WTC11 (cell line): ENCODE data around the gene SNX13. TPM values are rescaled to one million over a fixed set of nuclear protein-coding genes. Genes with fewer than 3 reads are reported as not detected.

Experiments
- ATAC-seq: fragments of 200-7000 bp; cut with Tn5 transposase; 2 replicates; pipeline ENCODE4 v1.10.0; 2021; ENCODE audit warnings: mild to moderate bottlenecking, moderate library complexity
- CTCF ChIA-PET: fragments of 300-600 bp; sonication (Branson Sonifier 250); formaldehyde crosslinking; loops from one replicate; lab custom pipeline; 2021; ENCODE audit warnings: antibody characterized with exemption; lab: Charles Lee
- POLR2A ChIA-PET: fragments of 350-600 bp; sonication (Branson Sonifier 250); formaldehyde crosslinking; loops from one replicate; lab custom pipeline; 2021; ENCODE audit warnings: antibody characterized with exemption; lab: Charles Lee
- DNase-seq: peaks from one replicate; pipeline ENCODE4 v3.0.0; 2021; ENCODE audit warnings: low spot score
- H3K27ac Mint-ChIP-seq: 2 replicates; pipeline ENCODE4 v1.8.0; 2021; ENCODE audit warnings: mixed read lengths
- H3K27me3 Mint-ChIP-seq: 2 replicates; pipeline ENCODE4 v1.8.0; 2021; ENCODE audit warnings: low read depth, mild to moderate bottlenecking, moderate library complexity, mixed read lengths
- H3K36me3 Mint-ChIP-seq: 2 replicates; pipeline ENCODE4 v1.8.0; 2021; ENCODE audit warnings: mixed read lengths
- H3K4me1 Mint-ChIP-seq: 2 replicates; pipeline ENCODE4 v1.8.0; 2022; ENCODE audit warnings: mixed read lengths
- H3K4me3 Mint-ChIP-seq: 2 replicates; pipeline ENCODE4 v1.8.0; 2021; ENCODE audit warnings: mild to moderate bottlenecking, moderate library complexity, mixed read lengths
- H3K9me3 Mint-ChIP-seq: 2 replicates; pipeline ENCODE4 v1.8.0; 2021; ENCODE audit warnings: mixed read lengths
- ATF1 ChIP-seq: sonication (generic); formaldehyde crosslinking; IDR thresholded peaks from 2 replicates; pipeline ENCODE4 v1.8.1; 2023; ENCODE audit warnings: mild to moderate bottlenecking, moderate library complexity, missing genetic modification reagents
- ELF4 ChIP-seq: sonication (generic); formaldehyde crosslinking; IDR thresholded peaks from 2 replicates; pipeline ENCODE4 v1.8.1; 2022; ENCODE audit warnings: low read depth, mild to moderate bottlenecking, moderate library complexity, missing genetic modification reagents
- IRF2 ChIP-seq: sonication (generic); formaldehyde crosslinking; IDR thresholded peaks from 2 replicates; pipeline ENCODE4 v1.8.0; 2022; ENCODE audit warnings: low read depth, missing genetic modification reagents, borderline replicate concordance
- NFE2L1 ChIP-seq: sonication (generic); formaldehyde crosslinking; IDR thresholded peaks from 2 replicates; pipeline ENCODE4 v1.8.1; 2023; ENCODE audit warnings: missing genetic modification reagents
- NR2C2 ChIP-seq: sonication (generic); formaldehyde crosslinking; IDR thresholded peaks from 2 replicates; pipeline ENCODE4 v1.8.0; 2022; ENCODE audit warnings: mild to moderate bottlenecking, missing genetic modification reagents
- RORB ChIP-seq: fragments of 250-450 bp; sonication (Bioruptor Pico); IDR thresholded peaks from 2 replicates; pipeline ENCODE4 v1.9.0; 2021; ENCODE audit warnings: mild to moderate bottlenecking
- SMAD4 ChIP-seq: sonication (generic); formaldehyde crosslinking; IDR thresholded peaks from 2 replicates; pipeline ENCODE4 v1.8.0; 2022; ENCODE audit warnings: mild to moderate bottlenecking, missing genetic modification reagents
- SP1 ChIP-seq: sonication (generic); formaldehyde crosslinking; conservative IDR thresholded peaks from 2 replicates; pipeline ENCODE4 v1.8.1; 2022; ENCODE audit warnings: missing genetic modification reagents
- TCF7 ChIP-seq: sonication (generic); formaldehyde crosslinking; IDR thresholded peaks from 2 replicates; pipeline ENCODE4 v1.8.0; 2022; ENCODE audit warnings: mild to moderate bottlenecking, low read depth, missing genetic modification reagents, moderate library complexity
- TEAD4 ChIP-seq: sonication (generic); formaldehyde crosslinking; IDR thresholded peaks from 2 replicates; pipeline ENCODE4 v1.8.0; 2022; ENCODE audit warnings: mild to moderate bottlenecking, missing genetic modification reagents
- ZNF219 ChIP-seq: sonication (generic); formaldehyde crosslinking; IDR thresholded peaks from 2 replicates; pipeline ENCODE4 v1.8.0; 2023; ENCODE audit warnings: missing genetic modification reagents, mild to moderate bottlenecking, borderline replicate concordance
- ZNF232 ChIP-seq: sonication (generic); formaldehyde crosslinking; IDR thresholded peaks from 2 replicates; pipeline ENCODE4 v1.8.0; 2022; ENCODE audit warnings: mild to moderate bottlenecking, missing genetic modification reagents
- total RNA-seq: library from RNA; stranded (reverse); gene quantifications from 3 replicates; pipeline ENCODE4 v1.2.3, GENCODE V29; 2021
- TF ChIP-seq, protein P1 (sequence below): sonication (generic); formaldehyde crosslinking; IDR thresholded peaks from 2 replicates; pipeline ENCODE4 v1.8.1; 2023; ENCODE audit warnings: mild to moderate bottlenecking, moderate library complexity, missing genetic modification reagents
- TF ChIP-seq, protein P2 (sequence below): sonication (generic); formaldehyde crosslinking; IDR thresholded peaks from 2 replicates; pipeline ENCODE4 v1.8.1; 2023; ENCODE audit warnings: mild to moderate bottlenecking, missing genetic modification reagents
- TF ChIP-seq, protein P3 (sequence below): sonication (generic); formaldehyde crosslinking; conservative IDR thresholded peaks from 2 replicates; pipeline ENCODE4 v1.8.1; 2022; ENCODE audit warnings: mild to moderate bottlenecking, missing genetic modification reagents
- TF ChIP-seq, protein P4 (sequence below): sonication (generic); formaldehyde crosslinking; IDR thresholded peaks from 2 replicates; pipeline ENCODE4 v1.8.1; 2023; ENCODE audit warnings: mild to moderate bottlenecking, missing genetic modification reagents, moderate library complexity
- TF ChIP-seq, protein P5 (sequence below): fragments of 250-450 bp; sonication (Bioruptor Pico); IDR thresholded peaks from 2 replicates; pipeline ENCODE4 v1.9.0; 2021; ENCODE audit warnings: moderate library complexity, mild to moderate bottlenecking, inconsistent platforms, borderline replicate concordance
- TF ChIP-seq, protein P6 (sequence below): sonication (generic); formaldehyde crosslinking; IDR thresholded peaks from 2 replicates; pipeline ENCODE4 v1.8.1; 2023; ENCODE audit warnings: mild to moderate bottlenecking, missing genetic modification reagents, borderline replicate concordance
- TF ChIP-seq, protein P7 (sequence below): sonication (generic); formaldehyde crosslinking; IDR thresholded peaks from 2 replicates; pipeline ENCODE4 v1.8.1; 2022; ENCODE audit warnings: low read depth, mild to moderate bottlenecking, moderate library complexity, missing genetic modification reagents, borderline replicate concordance
- TF ChIP-seq, protein P8 (sequence below): fragments of 250-450 bp; sonication (Bioruptor Pico); IDR thresholded peaks from 2 replicates; pipeline ENCODE4 v2.1.2; 2022; ENCODE audit warnings: mild to moderate bottlenecking, moderate library complexity
- TF ChIP-seq, protein P9 (sequence below): sonication (generic); formaldehyde crosslinking; IDR thresholded peaks from 2 replicates; pipeline ENCODE4 v1.8.0; 2022; ENCODE audit warnings: mild to moderate bottlenecking, missing genetic modification reagents

The SNX13 gene
- total RNA-seq, 1 experiment from 2014 or later: 27.5 TPM

DNA sequence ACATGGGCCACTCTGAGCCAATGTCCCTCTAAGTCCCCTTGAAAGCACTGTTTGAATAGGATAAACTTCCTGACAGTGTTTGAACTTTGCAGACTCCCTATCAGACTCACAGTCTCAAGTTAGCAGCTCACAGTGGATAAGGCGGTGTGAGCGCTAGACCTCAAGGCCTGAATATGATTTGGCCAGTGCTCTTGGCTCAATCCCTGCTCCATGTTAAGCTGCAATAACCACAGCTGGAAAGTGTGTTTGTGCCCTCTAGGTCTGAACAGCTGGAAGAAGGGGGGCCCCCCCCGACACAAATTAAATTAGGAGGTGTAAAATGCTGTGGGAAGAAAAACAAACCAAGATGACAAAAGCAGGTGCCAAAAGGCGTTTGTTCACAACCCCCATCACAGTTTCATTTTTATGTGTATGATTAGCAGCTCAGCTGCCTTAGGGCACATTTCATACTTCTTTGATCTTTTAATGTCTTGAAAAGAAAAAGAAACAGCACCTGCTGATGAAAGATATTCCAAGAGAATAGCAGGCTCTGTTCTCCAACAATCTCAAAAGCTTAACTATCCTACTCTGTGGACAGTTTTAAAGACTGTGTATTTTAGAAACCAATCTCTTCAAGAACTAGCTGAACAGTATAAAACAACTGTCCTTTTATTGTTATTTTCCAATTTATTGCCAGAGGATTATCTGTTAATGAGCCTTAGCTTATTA is 167.6 kb downstream of the SNX13 start (continued):
- TF ChIP-seq, protein P1, sequence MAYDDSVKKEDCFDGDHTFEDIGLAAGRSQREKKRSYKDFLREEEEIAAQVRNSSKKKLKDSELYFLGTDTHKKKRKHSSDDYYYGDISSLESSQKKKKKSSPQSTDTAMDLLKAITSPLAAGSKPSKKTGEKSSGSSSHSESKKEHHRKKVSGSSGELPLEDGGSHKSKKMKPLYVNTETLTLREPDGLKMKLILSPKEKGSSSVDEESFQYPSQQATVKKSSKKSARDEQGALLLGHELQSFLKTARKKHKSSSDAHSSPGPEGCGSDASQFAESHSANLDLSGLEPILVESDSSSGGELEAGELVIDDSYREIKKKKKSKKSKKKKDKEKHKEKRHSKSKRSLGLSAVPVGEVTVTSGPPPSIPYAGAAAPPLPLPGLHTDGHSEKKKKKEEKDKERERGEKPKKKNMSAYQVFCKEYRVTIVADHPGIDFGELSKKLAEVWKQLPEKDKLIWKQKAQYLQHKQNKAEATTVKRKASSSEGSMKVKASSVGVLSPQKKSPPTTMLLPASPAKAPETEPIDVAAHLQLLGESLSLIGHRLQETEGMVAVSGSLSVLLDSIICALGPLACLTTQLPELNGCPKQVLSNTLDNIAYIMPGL (CRISPR knock-in tag): no peak
- TF ChIP-seq, protein P2, sequence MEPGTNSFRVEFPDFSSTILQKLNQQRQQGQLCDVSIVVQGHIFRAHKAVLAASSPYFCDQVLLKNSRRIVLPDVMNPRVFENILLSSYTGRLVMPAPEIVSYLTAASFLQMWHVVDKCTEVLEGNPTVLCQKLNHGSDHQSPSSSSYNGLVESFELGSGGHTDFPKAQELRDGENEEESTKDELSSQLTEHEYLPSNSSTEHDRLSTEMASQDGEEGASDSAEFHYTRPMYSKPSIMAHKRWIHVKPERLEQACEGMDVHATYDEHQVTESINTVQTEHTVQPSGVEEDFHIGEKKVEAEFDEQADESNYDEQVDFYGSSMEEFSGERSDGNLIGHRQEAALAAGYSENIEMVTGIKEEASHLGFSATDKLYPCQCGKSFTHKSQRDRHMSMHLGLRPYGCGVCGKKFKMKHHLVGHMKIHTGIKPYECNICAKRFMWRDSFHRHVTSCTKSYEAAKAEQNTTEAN (CRISPR knock-in tag): no peak
- TF ChIP-seq RORB (CRISPR knock-in tag): no peak
- TF ChIP-seq, protein P3, sequence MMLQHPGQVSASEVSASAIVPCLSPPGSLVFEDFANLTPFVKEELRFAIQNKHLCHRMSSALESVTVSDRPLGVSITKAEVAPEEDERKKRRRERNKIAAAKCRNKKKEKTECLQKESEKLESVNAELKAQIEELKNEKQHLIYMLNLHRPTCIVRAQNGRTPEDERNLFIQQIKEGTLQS (CRISPR knock-in tag): no peak
- no peak for TF ChIP-seq NFE2L1 (CRISPR knock-in tag)
- TF ChIP-seq ZNF219 (CRISPR knock-in tag): no peak
- no peak for TF ChIP-seq NR2C2 (CRISPR knock-in tag)
- no peak for TF ChIP-seq ELF4 (CRISPR knock-in tag)
- TF ChIP-seq ATF1 (CRISPR knock-in tag): no peak
- TF ChIP-seq TEAD4 (CRISPR knock-in tag): no peak

DNA sequence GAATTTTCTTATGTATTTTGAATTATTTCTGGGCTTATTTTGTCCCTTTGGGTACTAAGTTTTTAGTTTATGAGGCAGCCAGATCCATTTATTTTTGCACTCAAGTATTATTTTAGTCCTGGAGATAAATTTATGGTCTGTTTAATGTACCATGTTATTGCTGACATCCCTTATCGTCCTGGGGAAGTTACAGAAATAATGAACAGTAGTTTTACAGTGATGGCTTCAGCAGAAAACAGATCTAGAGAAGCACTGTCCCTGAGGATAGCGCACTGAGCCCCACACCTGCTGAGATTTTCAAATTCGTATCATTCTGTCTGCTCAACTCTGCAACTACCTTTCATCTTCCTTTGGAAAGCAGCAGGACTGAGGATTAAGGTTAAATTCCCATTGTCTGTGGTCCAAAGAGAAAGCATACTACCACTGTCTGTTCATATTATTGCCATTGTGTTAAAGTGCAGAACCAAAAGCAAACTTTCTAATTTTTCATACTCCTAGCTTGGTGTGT is 168.3 kb downstream of the SNX13 start:
- peak; percentile 70 for ATAC-seq
- ChIA-PET CTCF (interaction anchor here (0.9 to 4.4 kb wide), 6 partner anchors 57 to 917 kb away, joined by 3 to 96 read pairs (median 6); no protein-coding TSS in a partner anchor), POLR2A (no interaction called here)
- DNase-seq: no peak
- Mint-ChIP-seq H3K9me3 (peaks cover under 1% of the 10 kb centered on the region), H3K36me3 (no peaks in the 10 kb centered on the region), H3K4me3 (no peak overlapping the region), H3K27me3 (no peaks in the 10 kb centered on the region), H3K4me1 (peaks cover 28% of the 10 kb centered on the region), H3K27ac (no peak overlapping the region)
- TF ChIP-seq SMAD4 (CRISPR knock-in tag): no peak
- TF ChIP-seq, protein P4, sequence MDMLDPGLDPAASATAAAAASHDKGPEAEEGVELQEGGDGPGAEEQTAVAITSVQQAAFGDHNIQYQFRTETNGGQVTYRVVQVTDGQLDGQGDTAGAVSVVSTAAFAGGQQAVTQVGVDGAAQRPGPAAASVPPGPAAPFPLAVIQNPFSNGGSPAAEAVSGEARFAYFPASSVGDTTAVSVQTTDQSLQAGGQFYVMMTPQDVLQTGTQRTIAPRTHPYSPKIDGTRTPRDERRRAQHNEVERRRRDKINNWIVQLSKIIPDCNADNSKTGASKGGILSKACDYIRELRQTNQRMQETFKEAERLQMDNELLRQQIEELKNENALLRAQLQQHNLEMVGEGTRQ: no peak
- TF ChIP-seq, protein P5, sequence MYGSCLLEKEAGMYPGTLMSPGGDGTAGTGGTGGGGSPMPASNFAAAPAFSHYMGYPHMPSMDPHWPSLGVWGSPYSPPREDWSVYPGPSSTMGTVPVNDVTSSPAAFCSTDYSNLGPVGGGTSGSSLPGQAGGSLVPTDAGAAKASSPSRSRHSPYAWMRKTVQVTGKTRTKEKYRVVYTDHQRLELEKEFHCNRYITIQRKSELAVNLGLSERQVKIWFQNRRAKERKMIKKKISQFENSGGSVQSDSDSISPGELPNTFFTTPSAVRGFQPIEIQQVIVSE (CRISPR knock-in tag): no peak
- TF ChIP-seq, protein P6, sequence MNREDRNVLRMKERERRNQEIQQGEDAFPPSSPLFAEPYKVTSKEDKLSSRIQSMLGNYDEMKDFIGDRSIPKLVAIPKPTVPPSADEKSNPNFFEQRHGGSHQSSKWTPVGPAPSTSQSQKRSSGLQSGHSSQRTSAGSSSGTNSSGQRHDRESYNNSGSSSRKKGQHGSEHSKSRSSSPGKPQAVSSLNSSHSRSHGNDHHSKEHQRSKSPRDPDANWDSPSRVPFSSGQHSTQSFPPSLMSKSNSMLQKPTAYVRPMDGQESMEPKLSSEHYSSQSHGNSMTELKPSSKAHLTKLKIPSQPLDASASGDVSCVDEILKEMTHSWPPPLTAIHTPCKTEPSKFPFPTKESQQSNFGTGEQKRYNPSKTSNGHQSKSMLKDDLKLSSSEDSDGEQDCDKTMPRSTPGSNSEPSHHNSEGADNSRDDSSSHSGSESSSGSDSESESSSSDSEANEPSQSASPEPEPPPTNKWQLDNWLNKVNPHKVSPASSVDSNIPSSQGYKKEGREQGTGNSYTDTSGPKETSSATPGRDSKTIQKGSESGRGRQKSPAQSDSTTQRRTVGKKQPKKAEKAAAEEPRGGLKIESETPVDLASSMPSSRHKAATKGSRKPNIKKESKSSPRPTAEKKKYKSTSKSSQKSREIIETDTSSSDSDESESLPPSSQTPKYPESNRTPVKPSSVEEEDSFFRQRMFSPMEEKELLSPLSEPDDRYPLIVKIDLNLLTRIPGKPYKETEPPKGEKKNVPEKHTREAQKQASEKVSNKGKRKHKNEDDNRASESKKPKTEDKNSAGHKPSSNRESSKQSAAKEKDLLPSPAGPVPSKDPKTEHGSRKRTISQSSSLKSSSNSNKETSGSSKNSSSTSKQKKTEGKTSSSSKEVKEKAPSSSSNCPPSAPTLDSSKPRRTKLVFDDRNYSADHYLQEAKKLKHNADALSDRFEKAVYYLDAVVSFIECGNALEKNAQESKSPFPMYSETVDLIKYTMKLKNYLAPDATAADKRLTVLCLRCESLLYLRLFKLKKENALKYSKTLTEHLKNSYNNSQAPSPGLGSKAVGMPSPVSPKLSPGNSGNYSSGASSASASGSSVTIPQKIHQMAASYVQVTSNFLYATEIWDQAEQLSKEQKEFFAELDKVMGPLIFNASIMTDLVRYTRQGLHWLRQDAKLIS (CRISPR knock-in tag): no peak
- no peak for TF ChIP-seq SP1 (CRISPR knock-in tag)
- TF ChIP-seq, protein P3 (CRISPR knock-in tag): no peak
- TF ChIP-seq, protein P7, sequence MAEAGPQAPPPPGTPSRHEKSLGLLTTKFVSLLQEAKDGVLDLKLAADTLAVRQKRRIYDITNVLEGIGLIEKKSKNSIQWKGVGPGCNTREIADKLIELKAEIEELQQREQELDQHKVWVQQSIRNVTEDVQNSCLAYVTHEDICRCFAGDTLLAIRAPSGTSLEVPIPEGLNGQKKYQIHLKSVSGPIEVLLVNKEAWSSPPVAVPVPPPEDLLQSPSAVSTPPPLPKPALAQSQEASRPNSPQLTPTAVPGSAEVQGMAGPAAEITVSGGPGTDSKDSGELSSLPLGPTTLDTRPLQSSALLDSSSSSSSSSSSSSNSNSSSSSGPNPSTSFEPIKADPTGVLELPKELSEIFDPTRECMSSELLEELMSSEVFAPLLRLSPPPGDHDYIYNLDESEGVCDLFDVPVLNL (CRISPR knock-in tag): no peak
- TF ChIP-seq, protein P8, sequence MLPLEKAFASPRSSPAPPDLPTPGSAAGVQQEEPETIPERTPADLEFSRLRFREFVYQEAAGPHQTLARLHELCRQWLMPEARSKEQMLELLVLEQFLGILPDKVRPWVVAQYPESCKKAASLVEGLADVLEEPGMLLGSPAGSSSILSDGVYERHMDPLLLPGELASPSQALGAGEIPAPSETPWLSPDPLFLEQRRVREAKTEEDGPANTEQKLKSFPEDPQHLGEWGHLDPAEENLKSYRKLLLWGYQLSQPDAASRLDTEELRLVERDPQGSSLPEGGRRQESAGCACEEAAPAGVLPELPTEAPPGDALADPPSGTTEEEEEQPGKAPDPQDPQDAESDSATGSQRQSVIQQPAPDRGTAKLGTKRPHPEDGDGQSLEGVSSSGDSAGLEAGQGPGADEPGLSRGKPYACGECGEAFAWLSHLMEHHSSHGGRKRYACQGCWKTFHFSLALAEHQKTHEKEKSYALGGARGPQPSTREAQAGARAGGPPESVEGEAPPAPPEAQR (CRISPR knock-in tag): no peak
- no peak for TF ChIP-seq TCF7 (CRISPR knock-in tag)
- TF ChIP-seq, protein P9, sequence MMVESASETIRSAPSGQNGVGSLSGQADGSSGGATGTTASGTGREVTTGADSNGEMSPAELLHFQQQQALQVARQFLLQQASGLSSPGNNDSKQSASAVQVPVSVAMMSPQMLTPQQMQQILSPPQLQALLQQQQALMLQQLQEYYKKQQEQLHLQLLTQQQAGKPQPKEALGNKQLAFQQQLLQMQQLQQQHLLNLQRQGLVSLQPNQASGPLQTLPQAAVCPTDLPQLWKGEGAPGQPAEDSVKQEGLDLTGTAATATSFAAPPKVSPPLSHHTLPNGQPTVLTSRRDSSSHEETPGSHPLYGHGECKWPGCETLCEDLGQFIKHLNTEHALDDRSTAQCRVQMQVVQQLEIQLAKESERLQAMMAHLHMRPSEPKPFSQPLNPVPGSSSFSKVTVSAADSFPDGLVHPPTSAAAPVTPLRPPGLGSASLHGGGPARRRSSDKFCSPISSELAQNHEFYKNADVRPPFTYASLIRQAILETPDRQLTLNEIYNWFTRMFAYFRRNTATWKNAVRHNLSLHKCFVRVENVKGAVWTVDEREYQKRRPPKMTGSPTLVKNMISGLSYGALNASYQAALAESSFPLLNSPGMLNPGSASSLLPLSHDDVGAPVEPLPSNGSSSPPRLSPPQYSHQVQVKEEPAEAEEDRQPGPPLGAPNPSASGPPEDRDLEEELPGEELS (CRISPR knock-in tag): no peak
- no peak for TF ChIP-seq IRF2
- no peak for TF ChIP-seq ZNF232 (CRISPR knock-in tag)
